Activated T-helper 2 cell treated with anti-CD3 and anti-CD28 coated beads, Interferon-gamma antibody, Interleukin-2, Interleukin-4, amounts not matched to agents 10 μg/mL and 5 μg/mL and 100 μg/mL, durations not matched to agents 14 hours and 24 hours and 36 hours (primary cell): ENCODE measurements around the gene UBE2J1. TPM values are rescaled to one million over a fixed set of nuclear protein-coding genes. Genes with fewer than 3 reads are reported as not detected.
"Not testable (repeated sequence)": the region's sequence is repeated elsewhere in the genome, so short reads cannot be mapped to it uniquely, and the experiment has no call there.

Experiments used
- DNase-seq: peaks from one replicate; pipeline ENCODE4 v3.0.0; 2021; ENCODE audit warnings: low spot score
- H3K27ac Mint-ChIP-seq: one replicate; pipeline ENCODE4 v1.8.0; 2021; ENCODE audit warnings: mixed read lengths
- H3K27me3 Mint-ChIP-seq: one replicate; pipeline ENCODE4 v1.8.0; 2021; ENCODE audit warnings: low read depth, mixed read lengths
- H3K36me3 Mint-ChIP-seq: one replicate; pipeline ENCODE4 v1.8.0; 2021; ENCODE audit warnings: low read depth, mixed read lengths
- H3K4me1 Mint-ChIP-seq: one replicate; pipeline ENCODE4 v1.8.0; 2021; ENCODE audit warnings: low read depth, mixed read lengths
- H3K4me3 Mint-ChIP-seq: one replicate; pipeline ENCODE4 v1.8.0; 2021; ENCODE audit warnings: low read depth, mild to moderate bottlenecking, moderate library complexity, mixed read lengths
- H3K9me3 Mint-ChIP-seq: one replicate; pipeline ENCODE4 v1.8.0; 2021; ENCODE audit warnings: mixed read lengths
- intact Hi-C: fragments of 100-400 bp; cut with micrococcal nuclease; formaldehyde crosslinking; loops from one replicate; pipeline ENCODE4 v1.15.1; 2023
- total RNA-seq: library from RNA; stranded (reverse); gene quantifications from 2 replicates; pipeline ENCODE4 v1.2.3, GENCODE V29; 2022

UBE2J1 gene, protein sequence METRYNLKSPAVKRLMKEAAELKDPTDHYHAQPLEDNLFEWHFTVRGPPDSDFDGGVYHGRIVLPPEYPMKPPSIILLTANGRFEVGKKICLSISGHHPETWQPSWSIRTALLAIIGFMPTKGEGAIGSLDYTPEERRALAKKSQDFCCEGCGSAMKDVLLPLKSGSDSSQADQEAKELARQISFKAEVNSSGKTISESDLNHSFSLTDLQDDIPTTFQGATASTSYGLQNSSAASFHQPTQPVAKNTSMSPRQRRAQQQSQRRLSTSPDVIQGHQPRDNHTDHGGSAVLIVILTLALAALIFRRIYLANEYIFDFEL
- 34.4 and 34.8 TPM in 2 replicates for total RNA-seq

DNA sequence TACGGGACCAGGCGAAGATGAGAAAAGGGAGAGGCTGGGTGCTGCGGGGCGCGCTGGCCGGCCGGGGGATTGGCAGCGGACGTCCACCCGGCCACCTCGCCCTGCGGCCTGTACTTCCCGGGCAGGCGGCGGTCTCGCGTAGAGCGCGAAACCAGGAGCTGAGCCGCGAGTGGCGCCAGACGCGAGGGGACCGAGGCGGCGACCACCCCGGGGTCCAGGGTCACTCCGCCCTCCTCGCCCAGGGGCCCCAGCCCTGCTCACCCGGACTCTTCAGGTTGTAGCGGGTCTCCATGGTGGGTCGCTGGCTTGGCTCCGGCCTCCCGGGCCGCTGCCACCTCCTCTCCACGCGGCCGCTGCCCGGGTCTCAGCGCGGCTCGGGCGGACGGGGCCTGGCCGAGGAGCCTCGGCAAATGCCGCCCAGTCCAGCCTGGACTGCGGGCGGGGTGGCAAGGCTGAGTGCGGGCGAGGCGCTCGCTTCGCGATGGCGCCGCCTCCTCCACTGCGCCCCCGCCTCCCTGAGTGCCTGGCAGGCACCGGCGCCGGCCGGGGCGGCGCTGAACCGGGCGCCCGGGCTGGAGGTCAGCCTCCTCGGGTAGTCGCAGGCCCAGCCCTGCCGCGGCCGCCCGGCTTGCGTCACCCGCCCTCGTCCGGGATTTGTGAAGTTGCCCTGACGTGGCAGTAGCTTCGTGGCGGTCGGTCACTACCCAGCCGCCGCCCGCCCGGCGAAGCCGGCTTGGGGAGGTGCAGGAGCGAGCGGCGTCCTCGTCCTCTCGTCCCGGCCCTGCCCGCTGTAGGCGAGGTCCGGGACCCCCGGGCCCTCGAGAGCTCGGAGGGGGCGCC, at the start of gene UBE2J1:
Gene UBE2J1 (minus strand): TSS at position 445 of the 840 bp plus-strand sequence. CDS start 153 bp downstream, at position 292.
- H3K27ac Mint-ChIP-seq, result peak within 1 kb of the TSS; percentile 92

DNA sequence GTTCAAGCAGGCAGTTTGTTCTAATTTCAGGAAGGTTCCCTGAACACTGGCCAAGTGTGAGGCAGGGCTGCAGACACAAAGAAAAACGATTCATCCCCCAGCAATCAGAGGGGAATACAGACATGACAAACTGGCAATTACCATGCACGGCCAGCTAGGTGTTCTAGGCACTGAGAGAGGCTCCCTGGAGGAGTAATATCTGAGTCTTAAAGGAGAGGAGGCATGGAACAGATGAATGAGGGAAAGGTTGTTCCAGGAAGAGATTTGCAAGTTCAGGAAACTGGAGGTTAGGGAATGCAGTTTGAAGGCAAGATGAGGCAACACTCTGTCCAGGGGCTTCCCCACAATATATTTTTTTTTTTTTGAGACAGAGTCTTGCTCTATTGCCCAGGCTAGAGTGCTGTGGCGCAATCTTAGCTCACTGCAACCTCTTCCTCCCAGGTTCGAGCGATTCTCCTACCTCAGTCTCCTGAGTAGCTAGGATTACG, 48.4 kb upstream of the UBE2J1 start:
- peaks cover 3% of the 10 kb centered on the region for H3K4me1 Mint-ChIP-seq
- no peak overlapping the region for H3K4me3 Mint-ChIP-seq
- H3K9me3 Mint-ChIP-seq, result no peaks in the 10 kb centered on the region
- H3K27me3 Mint-ChIP-seq, result no peaks in the 10 kb centered on the region
- DNase-seq, result no peak
- H3K27ac Mint-ChIP-seq, result no peak overlapping the region
- H3K36me3 Mint-ChIP-seq, result no peaks in the 10 kb centered on the region
- intact Hi-C loops, result no loop called here

More for the DNA sequence above, at the start of gene UBE2J1:
- Mint-ChIP-seq H3K9me3 (no peaks in the 10 kb centered on the region), H3K27me3 (no peaks in the 10 kb centered on the region), H3K4me3 (peak within 1 kb of the TSS; percentile 96), H3K4me1 (peaks cover 66% of the 10 kb centered on the region), H3K36me3 (peaks cover 24% of the 10 kb centered on the region)
- intact Hi-C loops, result loop anchor here (1.0 to 10.0 kb wide), 5 partner anchors 205 to 935 kb away; partner anchors contain the start of genes LYRM2, PM20D2, PNRC1 and RNGTT
- DNase-seq, result peak; percentile 74

DNA sequence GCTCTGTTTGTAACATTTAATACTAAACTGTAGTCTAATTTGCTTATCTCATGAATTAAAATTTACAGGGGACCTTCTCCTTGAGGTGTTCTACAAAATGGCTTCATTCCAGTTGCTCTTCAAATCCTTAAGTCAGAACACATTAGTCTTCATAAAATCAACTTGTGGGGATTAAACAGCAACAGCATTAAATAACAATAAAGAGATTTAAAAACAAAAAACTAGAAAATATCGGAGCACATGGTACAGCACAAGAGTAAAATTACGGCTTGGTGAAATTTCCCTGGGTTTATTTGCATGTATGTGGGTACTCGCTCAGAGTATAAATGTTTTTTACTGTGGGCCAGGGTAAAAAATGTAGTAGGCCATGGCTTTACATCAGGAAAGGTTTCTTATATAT, 47.5 kb upstream of the UBE2J1 start:
- Mint-ChIP-seq H3K4me1 (peaks cover 3% of the 10 kb centered on the region), H3K27me3 (no peaks in the 10 kb centered on the region), H3K4me3 (no peak overlapping the region), H3K36me3 (no peaks in the 10 kb centered on the region), H3K27ac (no peak overlapping the region), H3K9me3 (no peaks in the 10 kb centered on the region)
- intact Hi-C loops, result no loop called here
- no peak for DNase-seq

DNA sequence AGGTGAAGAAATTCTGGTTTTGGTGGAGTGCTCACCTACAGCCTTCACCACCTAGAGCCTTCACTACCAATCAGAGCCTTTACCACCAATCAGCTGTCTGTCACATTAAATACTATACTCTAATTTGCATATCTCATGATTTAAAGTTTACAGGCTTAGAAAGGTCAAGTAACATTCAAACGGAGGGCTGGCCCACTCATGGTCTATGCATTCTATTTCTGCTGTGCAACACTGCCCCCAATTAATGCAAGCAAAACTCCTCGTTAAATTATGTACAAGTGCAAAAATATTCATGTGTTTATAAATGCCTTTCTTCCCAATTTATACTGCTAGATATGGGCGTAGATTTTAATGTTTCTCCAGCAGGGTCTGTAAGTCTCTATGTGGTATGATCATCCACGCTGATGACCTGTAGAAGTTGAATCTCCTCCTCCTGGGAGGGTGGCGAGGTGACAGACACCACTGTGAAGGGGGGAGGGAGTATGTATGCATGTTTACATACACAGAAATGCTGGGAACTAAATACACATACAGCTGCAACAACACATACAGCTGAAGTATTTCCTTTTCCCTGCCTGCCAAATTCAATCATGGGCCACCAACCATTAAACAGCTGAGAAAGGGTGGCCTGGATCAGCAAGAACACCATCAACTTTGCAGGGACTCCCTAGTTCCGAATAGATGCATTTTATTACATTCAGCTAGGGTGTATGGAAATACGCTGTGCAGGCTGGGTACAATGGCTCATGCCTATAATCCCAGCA, 46.4 kb upstream of the UBE2J1 start:
- Mint-ChIP-seq H3K9me3 (peaks cover under 1% of the 10 kb centered on the region), H3K27ac (no peak overlapping the region), H3K4me1 (peaks cover 3% of the 10 kb centered on the region), H3K4me3 (no peak overlapping the region), H3K27me3 (peaks cover 1% of the 10 kb centered on the region), H3K36me3 (peaks cover 1% of the 10 kb centered on the region)
- intact Hi-C loops, result no loop called here
- no peak for DNase-seq

DNA sequence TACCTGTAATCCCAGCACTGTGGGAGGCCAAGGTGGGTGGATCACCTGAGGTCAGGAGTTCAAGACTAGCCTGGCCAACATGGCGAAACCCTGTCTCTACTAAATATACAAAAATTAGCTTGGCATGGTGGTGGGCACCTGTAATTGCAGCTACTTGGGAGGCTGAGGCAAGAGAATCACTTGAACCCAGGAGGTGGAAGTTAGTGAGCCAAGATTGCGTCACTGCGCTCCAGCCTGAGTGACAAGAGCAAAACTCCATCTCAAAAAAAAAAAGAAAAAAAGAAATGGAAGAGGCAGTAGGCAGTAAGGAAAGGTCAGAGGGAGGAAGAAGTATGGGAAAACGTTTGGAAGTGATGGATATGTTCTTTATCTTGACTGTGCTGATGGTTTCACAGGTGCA, 45.4 kb upstream of the UBE2J1 start:
- H3K4me3 Mint-ChIP-seq, H3K4me1 Mint-ChIP-seq, H3K36me3 Mint-ChIP-seq, DNase-seq, H3K27ac Mint-ChIP-seq, H3K9me3 Mint-ChIP-seq, intact Hi-C loops: not testable (repeated sequence)
- H3K27me3 Mint-ChIP-seq, result peaks cover 10% of the 10 kb centered on the region

DNA sequence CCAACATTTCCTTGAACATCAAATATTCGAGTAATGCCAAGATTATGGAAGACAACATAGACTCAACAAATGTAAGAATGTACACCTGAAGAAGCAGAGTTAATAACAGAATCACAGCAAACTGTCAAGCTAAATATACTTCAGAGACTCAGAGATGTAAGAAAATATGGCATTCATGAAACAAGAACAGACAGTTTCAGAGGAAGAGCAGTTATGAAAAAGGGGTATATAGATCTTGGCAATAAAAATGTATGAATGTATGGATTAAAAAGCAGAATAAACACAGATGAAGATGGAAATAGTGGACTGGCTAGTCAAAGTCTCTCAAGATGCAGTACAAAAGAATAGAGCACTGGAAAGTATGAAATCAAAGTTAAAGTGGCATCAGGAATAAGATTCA, 41.1 kb upstream of the UBE2J1 start:
- H3K9me3 Mint-ChIP-seq, result peaks cover 7% of the 10 kb centered on the region
- H3K4me3 Mint-ChIP-seq, result no peak overlapping the region
- intact Hi-C loops, result no loop called here
- H3K4me1 Mint-ChIP-seq, result peaks cover 5% of the 10 kb centered on the region
- H3K36me3 Mint-ChIP-seq, result peaks cover 6% of the 10 kb centered on the region
- DNase-seq, result no peak
- H3K27ac Mint-ChIP-seq, result no peak overlapping the region
- peaks cover 10% of the 10 kb centered on the region for H3K27me3 Mint-ChIP-seq

DNA sequence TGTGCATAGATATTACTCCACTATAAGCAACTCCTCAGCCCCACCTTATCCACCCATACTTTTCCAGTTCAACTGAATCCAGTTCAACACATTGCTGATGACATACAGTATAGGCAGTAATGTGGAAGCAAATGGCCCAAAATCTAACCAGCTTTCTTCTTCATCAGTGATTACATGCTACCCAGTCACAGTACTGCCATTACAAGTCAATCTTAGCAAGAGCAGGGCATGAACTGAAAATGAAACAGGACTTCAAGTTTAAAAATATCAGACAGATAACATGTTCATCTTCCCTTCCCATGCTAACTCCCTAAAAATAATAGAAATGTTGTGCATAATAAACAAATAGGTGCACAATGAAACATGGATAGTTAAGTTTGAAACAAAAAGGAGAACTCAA, 40.3 kb upstream of the UBE2J1 start:
- no peak for DNase-seq
- no peak overlapping the region for H3K4me3 Mint-ChIP-seq
- H3K36me3 Mint-ChIP-seq, result peaks cover 6% of the 10 kb centered on the region
- peaks cover 10% of the 10 kb centered on the region for H3K27me3 Mint-ChIP-seq
- H3K27ac Mint-ChIP-seq, result no peak overlapping the region
- intact Hi-C loops, result no loop called here
- peaks cover 5% of the 10 kb centered on the region for H3K4me1 Mint-ChIP-seq
- H3K9me3 Mint-ChIP-seq, result peaks cover 7% of the 10 kb centered on the region

DNA sequence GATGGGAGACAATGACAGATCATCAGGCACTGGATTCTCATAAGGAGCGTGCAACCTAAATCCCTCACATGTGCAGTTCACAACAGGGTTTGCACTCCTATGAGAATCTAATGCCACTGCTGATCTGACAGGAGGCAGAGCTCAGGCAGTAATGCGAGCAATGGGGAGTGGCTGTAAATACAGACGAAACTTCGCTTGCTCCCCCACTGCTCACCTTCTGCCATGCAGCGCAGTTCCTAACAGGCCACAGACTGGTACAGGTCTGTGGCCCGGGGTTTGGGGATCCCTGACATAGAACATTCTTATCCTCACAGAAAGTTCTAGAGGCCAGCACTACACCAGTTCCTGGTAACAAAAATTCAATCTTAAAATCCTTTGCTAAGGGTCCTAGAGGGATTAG, 36.3 kb upstream of the UBE2J1 start:
- H3K4me1 Mint-ChIP-seq, result peaks cover 11% of the 10 kb centered on the region
- no peak overlapping the region for H3K27ac Mint-ChIP-seq
- DNase-seq, result no peak
- H3K27me3 Mint-ChIP-seq, result peaks cover 8% of the 10 kb centered on the region
- H3K9me3 Mint-ChIP-seq, result peaks cover 6% of the 10 kb centered on the region
- peaks cover 4% of the 10 kb centered on the region for H3K36me3 Mint-ChIP-seq
- H3K4me3 Mint-ChIP-seq, result no peak overlapping the region
- intact Hi-C loops, result no loop called here

DNA sequence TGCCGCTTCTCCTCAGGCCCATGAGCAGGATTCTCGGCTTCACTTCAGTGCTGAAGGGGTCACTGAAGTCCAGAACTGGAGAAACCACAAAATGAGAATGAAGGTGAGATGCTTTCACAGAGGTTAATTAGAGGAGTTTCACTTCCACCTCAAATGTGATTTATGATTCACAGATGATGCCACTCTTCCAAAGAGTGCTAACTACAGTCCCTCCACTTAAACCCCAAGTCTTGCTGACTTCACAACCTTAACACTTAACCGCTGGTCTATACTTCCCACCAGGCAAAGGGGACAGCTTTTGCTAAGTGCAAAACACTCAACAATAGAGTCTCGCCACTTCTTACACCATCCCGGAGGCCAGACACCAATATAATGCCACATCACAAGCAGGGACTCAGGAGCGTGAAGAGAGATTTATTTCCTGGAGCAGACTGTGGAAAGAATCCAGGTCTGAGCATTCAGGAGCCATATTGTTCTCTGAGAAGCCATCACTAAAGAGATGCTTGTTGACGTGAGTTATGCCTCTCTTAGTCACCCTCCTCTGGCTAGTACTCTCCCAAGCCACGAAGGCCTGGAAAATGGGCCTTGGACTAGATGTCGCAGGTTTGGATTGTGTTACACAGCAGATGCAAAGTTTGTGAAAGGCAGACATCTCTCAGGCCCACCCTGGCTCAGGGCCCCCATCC, 35.1 kb upstream of the UBE2J1 start:
- no peak overlapping the region for H3K27ac Mint-ChIP-seq
- H3K4me3 Mint-ChIP-seq, result no peak overlapping the region
- no peaks in the 10 kb centered on the region for H3K27me3 Mint-ChIP-seq
- intact Hi-C loops, result no loop called here
- no peaks in the 10 kb centered on the region for H3K9me3 Mint-ChIP-seq
- DNase-seq, result no peak
- peaks cover 6% of the 10 kb centered on the region for H3K4me1 Mint-ChIP-seq
- H3K36me3 Mint-ChIP-seq, result no peaks in the 10 kb centered on the region

DNA sequence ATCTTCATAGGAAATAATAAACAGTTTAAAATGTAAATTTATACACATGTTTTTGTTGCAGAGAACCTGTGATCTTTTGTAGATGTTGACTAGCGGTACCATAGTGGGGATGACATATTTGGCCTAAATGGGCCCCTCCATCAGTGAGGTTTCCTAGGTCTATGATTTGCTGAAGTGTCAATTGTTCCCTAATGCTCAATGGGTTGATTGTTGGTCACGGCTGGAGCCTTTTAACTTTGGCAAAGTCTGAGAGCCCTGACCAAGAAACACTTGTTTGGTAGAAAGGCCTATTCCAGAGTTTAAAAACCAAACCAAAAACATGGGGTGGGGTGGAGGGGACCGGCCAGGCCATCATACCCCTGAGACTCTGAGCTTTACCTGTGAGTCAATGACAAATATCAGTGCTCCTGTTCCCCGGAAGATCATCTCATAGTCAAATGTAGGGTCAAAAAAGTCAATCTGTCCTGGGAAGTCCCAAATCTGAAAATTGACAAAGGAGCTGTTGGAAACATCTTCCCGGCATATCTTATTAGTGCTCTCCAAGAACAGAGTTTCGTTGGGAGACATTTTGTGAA, 34.5 kb upstream of the UBE2J1 start:
- Mint-ChIP-seq H3K4me3 (no peak overlapping the region), H3K36me3 (no peaks in the 10 kb centered on the region), H3K9me3 (no peaks in the 10 kb centered on the region), H3K27me3 (no peaks in the 10 kb centered on the region), H3K27ac (no peak overlapping the region), H3K4me1 (peaks cover 6% of the 10 kb centered on the region)
- intact Hi-C loops, result no loop called here
- no peak for DNase-seq

DNA sequence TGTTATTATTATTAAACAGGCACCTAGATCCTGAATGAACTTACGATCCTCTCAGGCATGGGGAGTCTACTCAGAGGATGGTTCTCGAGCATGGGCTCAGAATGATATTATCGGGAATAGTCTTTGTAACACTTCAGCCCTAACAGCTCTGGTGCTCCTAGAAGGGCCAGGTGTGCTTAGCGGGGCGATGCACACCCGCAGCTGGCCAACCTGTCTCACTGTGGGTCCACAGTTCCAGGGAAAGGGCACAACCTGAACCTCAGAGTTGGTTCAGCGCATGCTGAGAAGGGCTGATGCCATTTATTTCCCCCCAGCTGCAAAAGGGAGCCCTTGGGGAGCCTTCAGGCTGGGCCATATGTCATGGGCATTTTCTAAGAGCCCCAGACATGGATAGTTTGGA, 33.3 kb upstream of the UBE2J1 start:
- no peak for DNase-seq
- Mint-ChIP-seq H3K9me3 (no peaks in the 10 kb centered on the region), H3K4me3 (no peak overlapping the region), H3K27ac (no peak overlapping the region), H3K36me3 (no peaks in the 10 kb centered on the region), H3K27me3 (no peaks in the 10 kb centered on the region), H3K4me1 (peaks cover 6% of the 10 kb centered on the region)
- intact Hi-C loops, result no loop called here

DNA sequence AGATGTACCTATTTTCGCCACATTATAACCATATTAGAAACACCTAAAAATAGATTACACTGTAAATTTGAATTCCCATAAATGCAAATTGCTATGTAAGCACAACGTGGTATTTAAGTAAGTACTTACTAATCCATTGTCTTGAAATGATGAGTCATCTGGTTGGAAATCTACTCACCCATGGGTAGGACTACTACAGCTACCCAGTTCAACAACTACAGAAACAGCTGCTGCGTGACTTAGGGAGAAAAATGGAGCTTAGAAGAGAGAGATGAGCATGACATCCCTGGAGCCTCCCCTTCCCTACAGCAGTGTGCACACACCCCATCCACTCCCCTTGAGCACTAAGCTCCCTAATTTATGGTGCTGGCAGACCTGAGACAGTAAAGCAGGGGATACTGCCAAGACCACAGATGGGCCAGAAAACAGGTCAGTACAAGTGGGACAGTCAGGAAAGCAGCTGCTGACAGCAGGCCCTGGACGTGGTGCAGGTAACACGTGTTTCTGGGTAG, 32.7 kb upstream of the UBE2J1 start:
- Mint-ChIP-seq H3K4me3 (no peak overlapping the region), H3K4me1 (peaks cover 8% of the 10 kb centered on the region), H3K27ac (no peak overlapping the region), H3K27me3 (no peaks in the 10 kb centered on the region), H3K36me3 (no peaks in the 10 kb centered on the region), H3K9me3 (no peaks in the 10 kb centered on the region)
- no peak for DNase-seq
- intact Hi-C loops, result no loop called here
